Measurements from ENCODE around the gene BRIX1.
A peak's percentile ranks its signal among the peaks of the same experiment; 100 is the strongest.

Gene BRIX1, protein sequence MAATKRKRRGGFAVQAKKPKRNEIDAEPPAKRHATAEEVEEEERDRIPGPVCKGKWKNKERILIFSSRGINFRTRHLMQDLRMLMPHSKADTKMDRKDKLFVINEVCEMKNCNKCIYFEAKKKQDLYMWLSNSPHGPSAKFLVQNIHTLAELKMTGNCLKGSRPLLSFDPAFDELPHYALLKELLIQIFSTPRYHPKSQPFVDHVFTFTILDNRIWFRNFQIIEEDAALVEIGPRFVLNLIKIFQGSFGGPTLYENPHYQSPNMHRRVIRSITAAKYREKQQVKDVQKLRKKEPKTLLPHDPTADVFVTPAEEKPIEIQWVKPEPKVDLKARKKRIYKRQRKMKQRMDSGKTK

GRCh38 chr5:34915139-34915855 lies at the start of gene BRIX1, which contains the start of gene RAD1:
BRIX1 (plus strand) TSS chr5:34915711; CDS start chr5:34915739, 28 bp downstream.
RAD1 (minus strand) TSS chr5:34915504; CDS start chr5:34914892, 612 bp downstream.
- peak; percentile 94 for DNase-seq

- DNase-seq: no peak
Measured at GRCh38 chr5:34866989-34867471, 48.5 kb upstream of the BRIX1 start.

DNA sequence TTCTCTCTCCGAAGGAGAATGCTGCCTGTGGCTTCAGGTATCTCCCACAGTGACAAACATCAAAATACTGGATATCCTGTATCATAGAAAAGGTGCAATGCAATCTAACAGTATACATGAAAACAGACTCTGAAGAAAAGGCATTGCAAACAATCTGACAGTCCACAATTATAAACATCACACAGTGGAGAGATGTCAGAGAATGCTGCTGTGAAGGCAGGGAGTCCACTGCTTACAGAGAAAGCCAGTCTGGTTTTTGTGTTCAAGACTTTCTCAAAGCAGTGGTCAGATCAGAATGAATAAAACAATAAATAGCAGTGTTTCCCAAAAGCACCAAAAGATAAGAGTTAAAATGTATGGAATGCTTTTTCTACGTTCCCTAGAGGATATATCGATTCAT lies 47.9 kb upstream of the BRIX1 start:
- DNase-seq: no peak

GRCh38 chr5:34868791-34869190 lies 46.7 kb upstream of the BRIX1 start:
- no peak for DNase-seq

DNA sequence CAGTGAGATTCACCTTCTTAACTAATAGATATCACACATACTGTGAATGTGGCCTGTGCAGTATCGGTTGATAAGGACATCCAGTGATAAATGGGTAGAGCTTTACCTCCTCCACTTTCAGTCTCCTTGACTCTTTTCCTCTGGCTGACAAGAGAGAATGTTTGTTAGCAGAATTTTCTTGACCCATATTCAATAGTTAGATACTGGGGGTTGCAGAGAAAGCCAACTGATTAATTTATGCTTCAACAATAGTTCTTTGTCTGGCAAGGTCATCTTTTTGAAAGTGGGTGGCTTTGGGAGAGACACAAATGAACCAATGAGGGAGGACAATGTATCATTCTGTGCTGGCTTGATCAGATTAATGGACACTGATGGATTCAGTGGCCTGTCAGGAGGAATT lies 46.3 kb upstream of the BRIX1 start:
- no peak for DNase-seq

- no peak for DNase-seq
Measured at GRCh38 chr5:34870382-34870781, 45.1 kb upstream of the BRIX1 start.

- no peak for DNase-seq
Measured at GRCh38 chr5:34876275-34876674, 39.2 kb upstream of the BRIX1 start.

DNA sequence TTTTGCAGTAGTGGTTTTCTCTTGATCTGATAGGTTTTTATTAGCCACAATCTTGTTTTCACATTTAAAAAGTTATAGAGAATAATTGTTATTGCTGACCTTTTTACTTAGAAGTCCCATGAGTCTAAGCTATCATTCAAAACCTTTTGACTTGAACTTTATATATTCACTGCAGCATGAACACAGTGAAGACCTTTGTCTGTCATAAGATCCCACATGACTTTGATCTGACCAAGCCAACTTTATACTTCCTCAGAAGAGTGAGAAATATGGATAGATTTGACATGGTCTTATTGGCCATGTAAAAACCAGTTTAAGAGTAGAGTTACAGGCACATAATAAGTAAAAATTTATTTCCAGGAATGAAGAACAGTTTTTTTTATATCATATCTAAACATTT lies 34.3 kb upstream of the BRIX1 start:
- DNase-seq: no peak

DNA sequence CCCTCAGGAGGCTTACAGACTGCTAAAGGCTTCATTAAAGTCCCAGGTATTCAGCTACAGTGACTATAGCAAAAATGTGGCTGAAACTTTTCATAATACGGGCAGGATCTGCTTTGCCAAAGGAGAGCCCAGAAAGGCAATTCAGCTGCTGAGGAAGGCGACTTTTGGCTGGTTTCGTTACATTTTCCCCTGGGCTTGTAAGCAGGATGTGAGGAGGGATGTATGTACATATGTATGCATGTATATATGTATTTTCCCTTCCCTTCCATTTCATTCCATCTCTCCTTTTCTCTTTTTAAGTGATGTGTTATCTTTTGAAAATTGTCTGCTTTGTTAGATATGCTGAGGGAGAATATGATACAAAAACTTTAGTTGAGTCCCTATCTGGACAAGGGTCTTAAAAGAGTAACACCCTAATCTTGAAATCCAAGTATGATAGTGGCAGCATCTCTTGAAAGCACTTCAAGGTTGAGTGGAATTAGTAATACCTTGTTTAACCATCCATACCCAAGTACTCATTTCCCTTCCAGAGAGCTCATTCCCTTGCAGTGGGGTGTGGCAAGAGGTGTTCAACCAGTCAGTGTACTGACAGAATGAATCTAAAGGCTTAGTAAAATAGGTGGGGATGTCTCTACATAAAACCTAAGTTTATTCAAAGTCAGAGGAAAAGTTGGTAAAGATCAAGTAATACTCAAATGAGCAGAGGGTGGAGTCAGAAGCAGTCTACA lies 29.0 kb upstream of the BRIX1 start:
- no peak for DNase-seq

DNA sequence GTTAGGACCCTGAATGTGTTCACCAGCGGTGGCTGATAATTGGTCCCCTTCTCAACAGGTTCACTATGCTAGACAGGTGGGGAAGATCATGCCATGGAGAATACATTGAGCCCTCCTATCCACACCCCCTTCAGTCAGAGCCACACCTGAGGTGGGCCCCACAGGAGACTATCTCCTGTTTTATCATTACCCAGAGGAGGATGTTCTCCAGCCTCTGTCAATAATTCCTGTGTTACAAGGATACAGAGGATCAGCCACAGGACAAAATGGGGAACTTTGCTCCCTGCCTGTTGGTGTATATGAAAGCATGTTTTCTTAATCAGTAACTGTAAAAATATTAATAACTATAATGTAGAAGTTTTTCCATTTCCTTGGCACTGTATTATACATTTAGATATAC lies 26.1 kb upstream of the BRIX1 start:
- no peak for DNase-seq

GRCh38 chr5:34891981-34892380 lies 23.5 kb upstream of the BRIX1 start:
- no peak for DNase-seq

GRCh38 chr5:34892414-34892813 lies 23.1 kb upstream of the BRIX1 start:
- DNase-seq: no peak

GRCh38 chr5:34894716-34895115 lies 20.8 kb upstream of the BRIX1 start:
- no peak for DNase-seq

GRCh38 chr5:34895641-34896419 lies 19.7 kb upstream of the BRIX1 start:
- DNase-seq: no peak

DNA sequence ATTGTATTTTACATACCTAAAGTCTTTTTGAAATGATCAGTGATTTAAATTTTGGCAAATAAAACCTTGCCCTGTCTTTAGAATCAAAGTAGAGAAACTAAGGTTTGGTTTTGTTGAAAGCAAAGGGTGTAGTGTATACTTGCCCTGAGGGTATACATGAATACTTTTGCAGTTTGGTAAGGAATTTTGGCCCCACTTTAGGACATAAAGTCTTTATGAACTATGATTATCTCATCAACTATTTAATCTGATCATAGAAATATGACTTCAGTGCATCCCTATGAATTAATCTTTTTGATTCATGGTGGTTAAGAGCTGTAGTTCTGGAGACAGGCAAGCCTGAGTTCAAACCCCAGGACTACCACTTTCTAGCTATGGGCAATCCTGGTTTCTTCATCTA lies 17.9 kb upstream of the BRIX1 start:
- DNase-seq: no peak

DNA sequence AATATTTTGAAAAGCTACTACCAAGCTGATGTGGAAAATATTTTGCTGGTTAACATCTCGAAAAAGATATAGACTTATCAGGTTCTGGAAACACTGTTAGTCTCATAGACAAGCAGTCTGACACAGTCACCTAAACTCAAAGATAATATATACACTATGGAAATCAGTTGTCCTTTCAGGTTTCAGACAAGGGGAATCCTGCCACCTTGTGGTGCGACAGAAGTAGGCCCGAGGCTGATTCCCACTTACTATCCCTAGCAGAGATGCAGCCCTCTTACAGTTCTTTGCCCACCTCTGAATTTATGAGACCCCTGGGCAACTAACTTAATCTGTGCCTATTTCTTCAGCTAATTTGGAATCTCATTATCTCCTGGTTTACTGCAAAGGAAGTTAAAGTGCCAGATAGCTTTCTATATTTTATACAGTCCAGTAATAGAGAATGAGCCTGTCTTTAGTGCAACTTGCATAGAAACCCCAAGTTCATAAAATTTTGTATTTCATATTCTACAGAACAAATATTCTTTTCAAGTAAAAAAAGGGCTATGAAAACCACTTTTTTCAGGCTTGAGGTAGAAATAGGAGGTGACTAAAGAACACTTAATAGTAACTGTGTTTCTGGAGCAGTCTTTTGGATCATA lies 17.1 kb upstream of the BRIX1 start:
- DNase-seq: peak; percentile 74

GRCh38 chr5:34899066-34899465 lies 16.4 kb upstream of the BRIX1 start:
- DNase-seq: no peak

GRCh38 chr5:34900652-34901051 lies 14.9 kb upstream of the BRIX1 start:
- DNase-seq: no peak

DNA sequence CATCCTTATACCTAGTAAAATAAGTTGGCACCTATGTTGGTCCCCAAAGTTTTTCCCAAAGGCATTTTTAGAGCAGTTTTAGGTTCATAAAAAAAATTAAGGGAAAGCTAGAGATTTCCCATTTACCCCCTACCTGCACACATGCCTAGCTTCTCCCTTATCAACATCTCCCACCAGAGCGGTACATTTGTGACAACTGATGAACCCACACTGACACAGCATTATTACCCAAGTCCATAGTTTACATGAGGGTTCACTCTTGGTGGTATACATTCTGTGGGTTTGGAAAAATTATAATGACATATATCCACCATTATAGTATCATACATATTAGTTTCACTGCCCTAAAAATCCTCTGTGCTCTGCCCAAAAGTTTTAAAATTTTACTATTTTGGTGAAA lies 12.3 kb upstream of the BRIX1 start:
- no peak for DNase-seq

GRCh38 chr5:34905564-34905963 lies 9.9 kb upstream of the BRIX1 start:
- no peak for DNase-seq

- DNase-seq: no peak
Measured at GRCh38 chr5:34913072-34913471, 2.4 kb upstream of the BRIX1 start.

GRCh38 chr5:34914671-34915138 lies 806 bp upstream of the BRIX1 start:
- DNase-seq: no peak
